OCI-LY7 (cell line): Measurements from ENCODE around the gene TNFAIP8L1.

Experiments used
- CTCF ChIP-seq: fragments of 200-600 bp; sonication (generic); conservative IDR thresholded peaks from 2 replicates; pipeline ENCODE4 v1.5.1; 2014; ENCODE audit warnings: mild to moderate bottlenecking, antibody characterized with exemption, low read length, moderate library complexity, mixed read lengths
- EZH2phosphoT487 ChIP-seq: fragments of 200-600 bp; sonication (generic); IDR thresholded peaks from 2 replicates; pipeline ENCODE4 v1.6.1; 2018; ENCODE audit warnings: low read depth, borderline replicate concordance, mild to moderate bottlenecking, mixed run types, antibody characterized with exemption, low read length, moderate library complexity, mixed read lengths

GRCh38 chr19:4591320-4591719 is 48.0 kb upstream of the TNFAIP8L1 start:
- TF ChIP-seq CTCF (no peak), EZH2phosphoT487 (no peak)
